Keratinocyte (primary cell): ENCODE data around the gene BABAM2.

Experiments
- EZH2 ChIP-seq: IDR thresholded peaks from one replicate; pipeline ENCODE4 v1.6.1; 2012; ENCODE audit warnings: inconsistent platforms, mild to moderate bottlenecking, low read length, moderate library complexity
- TF ChIP-seq, protein P1 (sequence below), 3 experiments: IDR thresholded peaks in 1 of 3; conservative IDR thresholded peaks in 1 of 3; optimal IDR thresholded peaks in 1 of 3; 2 replicates in 2 of 3; 3 replicates in 1 of 3; pipeline versions ENCODE3 to v1.5.1; 2011; ENCODE audit warnings: low read length in 3 of 3, mild to moderate bottlenecking in 3 of 3, moderate library complexity in 2 of 3, control low read depth in 1 of 3, inconsistent platforms in 1 of 3; ENCODE audit not compliant: insufficient read depth in 2 of 3; ENCODE audit errors: extremely low read depth in 1 of 3

DNA sequence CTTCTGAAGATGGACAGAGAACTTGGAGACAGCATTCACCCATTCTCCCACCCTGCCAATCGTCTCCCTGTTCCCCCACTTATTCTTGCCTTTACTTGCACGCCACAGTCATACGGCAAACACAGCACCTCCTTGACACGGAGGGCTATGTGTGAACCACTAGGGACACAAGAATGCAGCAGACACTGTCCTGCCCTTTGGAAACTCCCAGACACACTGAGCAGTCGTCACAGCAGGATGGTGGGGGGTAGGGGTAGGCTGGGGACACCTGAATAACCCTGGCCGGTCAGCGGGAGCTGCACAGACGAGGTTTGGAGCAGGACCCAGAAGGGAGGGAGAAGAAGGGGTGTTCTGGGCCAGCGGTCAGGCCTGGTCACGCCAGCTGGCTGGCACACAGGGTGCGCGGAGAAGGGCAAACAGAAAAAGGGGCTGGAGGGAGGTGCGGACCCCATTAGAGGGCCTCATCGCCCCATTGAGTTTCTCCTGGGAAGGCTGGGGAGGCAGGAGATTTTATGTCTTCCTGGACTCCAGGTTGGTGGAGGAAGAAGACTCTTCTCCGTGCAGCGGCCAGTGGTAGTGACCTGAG, 462.2 kb downstream of the BABAM2 start:
- TF ChIP-seq, protein P1, sequence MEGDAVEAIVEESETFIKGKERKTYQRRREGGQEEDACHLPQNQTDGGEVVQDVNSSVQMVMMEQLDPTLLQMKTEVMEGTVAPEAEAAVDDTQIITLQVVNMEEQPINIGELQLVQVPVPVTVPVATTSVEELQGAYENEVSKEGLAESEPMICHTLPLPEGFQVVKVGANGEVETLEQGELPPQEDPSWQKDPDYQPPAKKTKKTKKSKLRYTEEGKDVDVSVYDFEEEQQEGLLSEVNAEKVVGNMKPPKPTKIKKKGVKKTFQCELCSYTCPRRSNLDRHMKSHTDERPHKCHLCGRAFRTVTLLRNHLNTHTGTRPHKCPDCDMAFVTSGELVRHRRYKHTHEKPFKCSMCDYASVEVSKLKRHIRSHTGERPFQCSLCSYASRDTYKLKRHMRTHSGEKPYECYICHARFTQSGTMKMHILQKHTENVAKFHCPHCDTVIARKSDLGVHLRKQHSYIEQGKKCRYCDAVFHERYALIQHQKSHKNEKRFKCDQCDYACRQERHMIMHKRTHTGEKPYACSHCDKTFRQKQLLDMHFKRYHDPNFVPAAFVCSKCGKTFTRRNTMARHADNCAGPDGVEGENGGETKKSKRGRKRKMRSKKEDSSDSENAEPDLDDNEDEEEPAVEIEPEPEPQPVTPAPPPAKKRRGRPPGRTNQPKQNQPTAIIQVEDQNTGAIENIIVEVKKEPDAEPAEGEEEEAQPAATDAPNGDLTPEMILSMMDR (optimal IDR thresholded peaks at IDR 0.05 in 1 of 3, IDR thresholded peaks at IDR 0.05 in 1 of 3, conservative IDR thresholded peaks at IDR 0.05 in 1 of 3; ENCODE audit: extremely low read depth in 1 of 3, insufficient read depth in 2 of 3, low read length in 3 of 3): no peak
- no peak for TF ChIP-seq EZH2
